GM19372 (cell line): ENCODE data around the gene CCL16.
"Not testable (repeated sequence)": the region's sequence is repeated elsewhere in the genome, so short reads cannot be mapped to it uniquely, and the experiment has no call there.

Experiments
- ATAC-seq: cut with Tn5 transposase; IDR thresholded peaks from one replicate; pipeline ENCODE4 v1.9.1; 2021; ENCODE audit warnings: mild to moderate bottlenecking, low read depth, moderate library complexity; ENCODE audit not compliant: unreplicated experiment

CCL16 gene

DNA sequence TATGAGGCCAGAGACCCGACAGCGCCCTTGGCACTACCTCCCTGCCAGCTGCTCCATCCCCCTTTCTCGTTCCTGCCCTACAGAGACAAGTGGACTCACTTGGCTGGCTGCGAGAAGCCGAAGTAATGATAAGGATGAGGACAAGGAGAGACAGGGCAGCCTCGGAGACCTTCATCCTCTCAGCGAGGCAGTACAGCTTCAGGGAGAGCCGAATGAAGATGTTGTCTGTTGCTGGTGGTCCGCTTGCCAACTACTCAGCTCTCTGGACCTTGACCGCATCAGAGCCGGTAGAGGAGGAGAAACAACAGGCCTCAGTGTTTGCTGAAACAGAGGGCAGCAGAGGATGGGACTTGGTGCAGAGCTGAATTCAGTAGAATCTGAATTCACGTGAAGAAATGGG, at the start of gene CCL16:
CCL16 (minus strand) TSS at position 252 of the 400 bp plus-strand sequence; CDS start at position 175, 77 bp downstream.
- ATAC-seq: no peak

DNA sequence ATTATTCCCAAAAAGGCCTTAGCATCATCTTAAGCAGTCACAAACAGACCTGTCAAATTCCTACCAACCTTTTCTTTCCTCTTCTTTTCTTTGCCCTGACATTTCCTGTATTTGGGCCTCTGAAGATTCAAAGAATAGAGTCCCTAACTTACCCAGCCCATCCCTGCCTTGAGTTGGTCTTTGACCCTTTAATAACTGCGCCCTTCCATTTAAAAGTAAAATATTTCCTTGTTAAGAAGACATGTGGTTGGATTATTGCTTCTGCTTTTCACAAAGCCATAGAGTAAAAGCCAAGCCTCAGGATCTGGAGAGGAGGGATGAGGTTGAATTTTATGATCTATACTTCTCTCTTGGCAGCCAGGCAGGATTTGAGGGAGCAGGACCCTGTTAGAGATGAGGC, 49.7 kb upstream of the CCL16 start:
- ATAC-seq: no peak

- no peak for ATAC-seq
Measured at GRCh38 chr17:36027761-36028160, 46.5 kb upstream of the CCL16 start.

DNA sequence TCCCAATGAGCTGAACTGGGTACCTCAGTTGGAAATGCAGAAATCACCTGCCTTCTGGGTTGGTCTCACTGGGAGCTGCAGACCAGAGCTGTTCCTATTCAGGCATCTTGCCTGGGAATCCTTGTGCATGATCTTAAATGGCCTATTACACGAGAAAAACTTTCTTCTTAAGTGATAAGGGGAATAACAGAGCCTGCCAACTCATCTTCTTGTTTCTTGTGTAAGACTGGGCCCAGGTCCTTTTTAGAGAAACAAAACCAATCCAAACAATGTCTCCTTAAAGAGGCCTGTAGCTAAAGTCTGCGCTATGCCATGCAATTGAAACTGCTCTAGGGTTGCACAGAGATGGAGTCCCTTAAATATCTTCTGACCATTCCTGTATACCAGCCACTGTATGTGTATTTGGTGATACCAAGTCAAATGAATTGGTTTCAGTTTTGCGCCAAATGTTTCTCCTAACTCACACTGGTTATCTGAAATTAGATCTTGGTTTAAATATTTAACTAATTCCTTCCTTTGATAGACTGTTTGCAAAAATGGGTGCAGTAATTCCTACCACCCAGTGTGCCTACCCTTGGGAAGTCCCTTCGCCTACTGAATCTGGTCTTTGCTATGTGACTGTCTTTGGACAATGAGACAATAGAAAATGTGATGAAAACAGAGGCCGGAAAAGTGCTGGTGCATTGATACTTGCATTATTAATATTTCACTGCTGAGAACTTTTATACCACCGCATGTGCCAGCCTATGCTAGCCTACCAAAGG, 43.0 kb upstream of the CCL16 start:
- no peak for ATAC-seq

DNA sequence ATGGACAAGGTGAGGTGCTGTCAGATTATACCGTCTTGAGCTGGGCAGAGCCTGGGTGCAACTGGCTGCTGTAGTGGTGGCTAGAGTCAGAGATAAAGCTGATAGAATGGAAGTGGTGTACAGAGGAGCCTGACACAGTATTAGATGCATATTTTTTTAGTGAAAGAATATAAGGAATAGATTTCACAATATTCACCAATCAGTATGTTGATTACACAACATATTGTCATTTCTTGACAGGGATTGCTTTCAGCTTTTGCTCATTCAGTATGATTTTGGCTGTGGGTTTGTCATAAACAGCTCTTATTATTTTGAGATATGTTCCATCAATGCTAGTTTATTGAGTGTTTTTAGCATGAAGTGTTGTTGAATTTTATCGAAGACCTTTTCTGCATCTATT, 38.1 kb upstream of the CCL16 start:
- ATAC-seq: no peak

DNA sequence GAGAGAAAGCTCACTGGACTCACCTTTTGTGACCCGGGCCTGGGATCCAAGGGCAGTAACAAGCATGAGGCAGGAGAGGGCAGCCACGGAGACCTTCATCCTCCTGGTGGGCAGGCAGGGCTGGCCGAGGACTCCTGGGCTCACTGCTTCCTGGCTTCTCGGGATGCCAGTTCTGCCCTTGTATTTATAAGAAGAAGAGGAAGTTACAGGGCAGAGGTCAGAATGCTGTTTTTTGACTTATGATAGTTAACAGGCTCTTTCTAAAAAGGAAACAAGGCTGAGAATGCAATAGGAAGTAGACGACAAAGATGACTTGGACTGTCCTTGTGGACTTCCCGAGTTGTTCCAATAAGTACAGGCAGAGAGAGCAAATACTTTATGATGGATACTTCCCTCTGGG, 36.5 kb upstream of the CCL16 start, which contains the start of gene CCL23:
CCL23 (minus strand) TSS at position 174 of the 400 bp plus-strand sequence; CDS start at position 99, 75 bp downstream.
- no peak for ATAC-seq

- ATAC-seq: no peak
Measured at GRCh38 chr17:36016555-36016954, 35.3 kb upstream of the CCL16 start.

GRCh38 chr17:36015895-36016294, 34.6 kb upstream of the CCL16 start:
- ATAC-seq: not testable (repeated sequence)

GRCh38 chr17:36014946-36015345, 33.6 kb upstream of the CCL16 start:
- no peak for ATAC-seq

GRCh38 chr17:36011201-36011600, 29.9 kb upstream of the CCL16 start:
- no peak for ATAC-seq

DNA sequence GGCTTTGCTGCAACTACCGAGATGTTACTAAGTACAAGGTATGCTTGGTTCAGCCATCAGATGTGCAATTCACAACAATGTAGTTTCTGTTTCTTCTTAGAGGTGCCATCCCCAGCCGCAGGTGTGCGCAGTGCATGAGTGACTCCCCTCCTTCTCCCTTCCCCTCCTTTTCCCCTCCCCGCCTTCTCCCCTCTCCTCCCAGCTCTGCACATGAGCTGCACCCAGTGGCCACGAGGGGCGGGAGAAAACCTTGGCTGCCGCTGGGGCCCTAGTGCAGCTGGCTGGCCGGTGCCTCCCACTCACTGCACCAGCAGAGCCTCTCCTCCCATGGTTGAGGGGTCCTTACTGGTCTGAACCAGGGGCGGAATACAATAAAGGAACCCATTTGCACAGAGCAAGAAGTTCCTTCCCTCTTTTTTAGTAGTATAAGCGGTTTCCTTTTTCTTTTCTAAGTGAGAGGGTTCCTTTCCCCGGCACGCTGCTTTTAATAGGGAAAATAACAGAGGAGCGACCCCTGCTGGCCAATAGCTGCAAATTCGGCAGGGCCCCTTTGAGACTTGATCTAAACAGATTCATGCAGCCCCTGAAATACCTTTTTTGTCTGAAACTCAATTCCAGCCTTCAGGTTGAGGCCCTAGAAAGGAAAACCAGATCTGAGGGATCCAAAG, 27.8 kb upstream of the CCL16 start:
- ATAC-seq: no peak

DNA sequence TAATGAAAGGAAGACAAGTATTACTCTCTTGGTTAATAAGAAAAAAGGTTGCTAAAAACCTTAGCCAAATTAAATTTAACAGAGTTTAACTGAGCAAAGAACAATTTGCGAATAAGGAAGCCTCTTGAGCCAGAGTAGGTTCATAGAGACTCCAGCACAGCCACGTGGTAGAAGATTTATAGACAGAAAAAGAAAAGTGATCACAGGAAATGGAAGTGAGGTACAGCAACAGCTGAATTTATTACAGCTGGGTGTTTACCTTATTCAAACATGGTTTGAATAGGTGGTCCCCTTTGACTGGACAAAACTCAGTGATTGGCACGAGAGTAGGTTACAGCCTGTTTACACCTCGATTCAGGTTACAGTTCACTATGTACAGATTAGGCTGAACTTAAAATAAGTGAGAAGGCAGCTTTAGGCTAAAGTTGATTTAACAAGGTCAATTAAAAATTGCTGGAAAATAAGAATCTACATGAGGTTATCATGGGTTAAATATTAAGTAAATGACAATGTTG, 23.4 kb upstream of the CCL16 start:
- no peak for ATAC-seq

DNA sequence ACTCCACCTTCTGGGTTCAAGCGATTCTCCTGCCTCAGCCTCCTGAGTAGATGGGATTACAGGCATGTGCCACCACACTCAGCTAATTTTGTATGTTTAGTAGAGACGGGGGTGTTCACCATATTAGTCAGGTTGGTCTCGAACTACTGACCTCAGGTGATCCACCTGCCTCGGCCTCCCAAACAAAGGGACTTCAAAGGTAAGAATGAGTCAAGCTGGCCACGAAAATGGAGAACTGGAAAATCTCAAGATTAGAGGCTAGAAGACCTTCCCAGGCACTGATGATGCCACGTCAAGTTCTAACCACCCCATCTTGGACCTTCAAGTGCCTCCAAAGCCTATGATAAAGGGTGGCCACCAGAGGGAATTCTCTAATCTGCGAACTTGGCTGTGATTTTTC, 21.3 kb upstream of the CCL16 start:
- no peak for ATAC-seq

DNA sequence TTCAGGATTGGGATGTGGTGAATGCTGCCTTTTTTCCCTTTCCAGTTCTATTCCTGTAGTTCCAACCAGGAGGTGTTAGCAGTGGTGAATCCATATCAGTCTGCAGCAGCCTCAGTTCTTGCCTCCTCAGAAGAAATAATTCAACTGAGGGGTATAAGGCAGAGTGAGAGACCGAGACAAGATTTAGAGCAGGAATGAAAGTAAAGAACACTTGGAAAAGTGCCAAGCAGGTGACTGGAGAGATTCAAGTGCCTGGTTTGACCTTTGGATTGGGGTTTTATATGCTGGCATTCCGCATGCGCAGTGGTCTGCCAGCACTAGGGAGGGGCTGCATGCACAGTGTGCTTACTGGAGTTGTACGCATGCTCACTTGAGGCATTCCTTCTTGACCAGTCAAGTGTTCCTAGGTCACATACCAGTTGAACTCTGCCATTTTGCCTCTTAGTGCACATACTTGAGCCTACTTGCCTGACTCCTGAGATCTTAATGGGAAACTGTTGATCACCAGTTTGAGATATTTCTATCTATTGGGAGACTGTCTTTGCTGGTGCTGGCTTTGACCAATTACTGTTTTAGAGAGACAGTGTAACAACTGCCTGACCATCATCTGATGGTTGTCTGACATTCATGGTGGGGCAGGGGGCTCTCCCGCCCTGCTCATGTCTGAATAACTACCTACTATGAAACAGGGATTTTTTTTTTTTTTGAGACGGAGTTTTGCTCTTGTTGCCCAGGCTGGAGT, 20.7 kb upstream of the CCL16 start:
- ATAC-seq: no peak

GRCh38 chr17:36001110-36001771, 19.9 kb upstream of the CCL16 start, which contains the start of gene CCL15:
Gene CCL15, minus strand, starts transcription at chr17:36001553. Its CDS starts 61 bp downstream, at chr17:36001492.
- no peak for ATAC-seq

GRCh38 chr17:36000732-36001109, 19.4 kb upstream of the CCL16 start:
- ATAC-seq: no peak

DNA sequence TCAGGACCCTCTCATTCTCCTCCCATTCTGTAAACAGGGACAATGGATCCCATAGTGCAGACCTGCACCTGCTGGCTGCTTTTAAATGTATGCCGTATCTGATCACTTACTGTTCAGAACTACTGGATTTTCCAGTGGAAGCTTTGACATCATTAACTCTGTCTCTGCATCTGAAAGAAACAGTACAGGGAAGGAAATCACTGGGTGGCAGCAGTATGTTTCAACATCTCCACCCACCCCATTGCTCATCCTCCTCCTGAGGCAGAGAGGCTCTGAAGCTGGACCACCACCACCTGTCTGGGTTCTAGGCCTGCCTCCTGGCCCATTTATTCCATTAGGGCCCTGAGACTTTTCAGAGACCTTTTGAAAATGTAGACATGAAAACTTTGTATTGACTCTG, 17.5 kb upstream of the CCL16 start:
- ATAC-seq: no peak

- no peak for ATAC-seq
Measured at GRCh38 chr17:35998018-35998545, 16.8 kb upstream of the CCL16 start.

GRCh38 chr17:35995346-35995745, 14.0 kb upstream of the CCL16 start:
- ATAC-seq: not testable (repeated sequence)

DNA sequence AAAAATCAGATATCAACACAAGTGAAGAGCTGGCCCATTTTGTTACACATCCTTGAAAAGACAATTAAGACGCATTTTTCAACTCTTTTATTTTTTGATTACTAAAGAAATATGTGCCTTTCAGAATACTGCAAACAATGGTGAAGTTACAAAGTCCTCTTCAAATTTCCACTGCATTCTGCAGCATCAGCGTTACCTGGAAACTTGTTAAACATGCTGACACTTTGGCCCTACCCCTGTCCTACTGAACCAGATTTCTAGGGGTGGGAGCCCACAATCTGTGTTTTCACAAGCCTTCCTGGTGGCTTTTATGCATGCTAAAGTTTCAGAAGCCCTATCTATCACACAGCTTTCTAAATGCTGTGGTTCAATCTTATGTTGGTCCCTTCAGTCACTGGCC, 9.8 kb upstream of the CCL16 start:
- no peak for ATAC-seq
